GM12875 (cell line): ENCODE measurements around the gene SOCS6.

Experiments used
- H3K4me3 ChIP-seq: one replicate; pipeline ENCODE4 v1.5.1; 2011; ENCODE audit warnings: low read depth, low read length, control low read depth
- TF ChIP-seq, protein P1 (sequence below): IDR thresholded peaks from 2 replicates; pipeline ENCODE4 v1.5.1; 2011; ENCODE audit warnings: low read depth, mild to moderate bottlenecking, control low read depth, inconsistent platforms, low read length, moderate library complexity, borderline replicate concordance; ENCODE audit not compliant: insufficient read depth

The SOCS6 gene

GRCh38 chr18:70374154-70374553 is 85.3 kb downstream of the SOCS6 start:
- H3K4me3 ChIP-seq = no peak overlapping the region
- TF ChIP-seq, protein P1, sequence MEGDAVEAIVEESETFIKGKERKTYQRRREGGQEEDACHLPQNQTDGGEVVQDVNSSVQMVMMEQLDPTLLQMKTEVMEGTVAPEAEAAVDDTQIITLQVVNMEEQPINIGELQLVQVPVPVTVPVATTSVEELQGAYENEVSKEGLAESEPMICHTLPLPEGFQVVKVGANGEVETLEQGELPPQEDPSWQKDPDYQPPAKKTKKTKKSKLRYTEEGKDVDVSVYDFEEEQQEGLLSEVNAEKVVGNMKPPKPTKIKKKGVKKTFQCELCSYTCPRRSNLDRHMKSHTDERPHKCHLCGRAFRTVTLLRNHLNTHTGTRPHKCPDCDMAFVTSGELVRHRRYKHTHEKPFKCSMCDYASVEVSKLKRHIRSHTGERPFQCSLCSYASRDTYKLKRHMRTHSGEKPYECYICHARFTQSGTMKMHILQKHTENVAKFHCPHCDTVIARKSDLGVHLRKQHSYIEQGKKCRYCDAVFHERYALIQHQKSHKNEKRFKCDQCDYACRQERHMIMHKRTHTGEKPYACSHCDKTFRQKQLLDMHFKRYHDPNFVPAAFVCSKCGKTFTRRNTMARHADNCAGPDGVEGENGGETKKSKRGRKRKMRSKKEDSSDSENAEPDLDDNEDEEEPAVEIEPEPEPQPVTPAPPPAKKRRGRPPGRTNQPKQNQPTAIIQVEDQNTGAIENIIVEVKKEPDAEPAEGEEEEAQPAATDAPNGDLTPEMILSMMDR = no peak

DNA sequence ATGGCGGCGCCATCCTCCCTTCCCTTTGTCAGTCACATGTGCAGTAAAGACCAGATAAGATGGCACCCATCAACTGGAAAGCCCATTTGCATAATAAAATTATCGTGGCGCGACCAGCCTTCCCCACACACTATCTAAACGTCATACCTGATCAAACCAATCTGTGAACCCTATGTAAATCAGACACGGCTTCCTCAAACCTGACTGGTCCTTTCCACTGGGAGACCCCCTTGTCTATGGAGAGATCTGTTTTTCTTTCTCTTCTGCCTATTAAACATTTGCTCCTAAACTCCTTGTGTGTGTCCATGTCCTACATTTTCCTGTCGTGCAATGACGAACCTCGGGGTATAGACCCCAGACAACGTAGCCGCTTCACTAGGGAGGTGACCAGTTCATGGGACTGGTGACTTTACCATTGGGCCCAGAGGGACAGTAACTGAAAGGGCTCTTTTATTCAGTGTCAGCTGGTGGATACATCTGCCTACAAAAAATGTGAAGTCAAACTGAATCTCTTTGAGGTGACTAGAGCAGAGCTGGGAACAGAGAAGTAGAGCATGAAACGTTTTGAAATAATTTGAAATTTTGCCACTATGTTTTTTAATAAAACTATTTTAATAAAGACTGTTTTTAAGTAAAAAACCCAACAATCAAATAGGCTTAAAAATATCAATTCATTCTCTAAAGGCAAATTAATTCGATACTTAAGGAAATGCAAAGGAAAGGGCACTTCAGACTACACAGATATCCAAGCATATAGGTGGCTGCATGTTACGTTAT is 87.5 kb downstream of the SOCS6 start:
- no peak overlapping the region for H3K4me3 ChIP-seq
- TF ChIP-seq, protein P1 = no peak

- TF ChIP-seq, protein P1 = no peak
- no peak overlapping the region for H3K4me3 ChIP-seq
Measured at GRCh38 chr18:70376914-70377258, 88.0 kb downstream of the SOCS6 start.

- H3K4me3 ChIP-seq = no peak overlapping the region
- TF ChIP-seq, protein P1 = no peak
Measured at GRCh38 chr18:70377317-70377799, 88.5 kb downstream of the SOCS6 start.

- TF ChIP-seq, protein P1 = no peak
- H3K4me3 ChIP-seq = no peak overlapping the region
Measured at GRCh38 chr18:70377857-70378701, 89.2 kb downstream of the SOCS6 start.
